Calu3 (cell line): Measurements from ENCODE around the gene ATG101. TPM values are rescaled to one million over a fixed set of nuclear protein-coding genes. Genes with fewer than 3 reads are reported as not detected.

Experiments
- BruUV-seq: library from RNA; stranded (reverse); fragments of 400-500 nt; replicated peaks from 2 replicates; lab custom pipeline; 2021; lab: Mats Ljungman, UMichigan
- CTCF ChIA-PET: fragments of 300-600 bp; sonication (Branson Sonifier 250); formaldehyde crosslinking; loops from one replicate; lab custom pipeline; 2022; ENCODE audit warnings: antibody characterized with exemption; lab: Charles Lee
- DNase-seq: peaks from one replicate; pipeline ENCODE4 v3.0.0; 2022
- H3K27ac Mint-ChIP-seq: one replicate; pipeline ENCODE4 v1.8.0; 2022; ENCODE audit warnings: mixed read lengths; ENCODE audit not compliant: unreplicated experiment
- H3K27me3 Mint-ChIP-seq: one replicate; pipeline ENCODE4 v1.8.0; 2022; ENCODE audit warnings: mixed read lengths; ENCODE audit not compliant: unreplicated experiment
- H3K36me3 Mint-ChIP-seq: one replicate; pipeline ENCODE4 v1.8.0; 2022; ENCODE audit warnings: mild to moderate bottlenecking, moderate library complexity, mixed read lengths; ENCODE audit not compliant: insufficient read depth, unreplicated experiment
- H3K4me1 Mint-ChIP-seq: one replicate; pipeline ENCODE4 v1.8.0; 2022; ENCODE audit warnings: mild to moderate bottlenecking, low read depth, mixed read lengths; ENCODE audit not compliant: unreplicated experiment
- H3K4me3 Mint-ChIP-seq: one replicate; pipeline ENCODE4 v1.8.0; 2022; ENCODE audit warnings: mild to moderate bottlenecking, low read depth, moderate library complexity, mixed read lengths; ENCODE audit not compliant: unreplicated experiment
- H3K9me3 Mint-ChIP-seq: one replicate; pipeline ENCODE4 v1.8.0; 2022; ENCODE audit warnings: low read depth, mixed read lengths; ENCODE audit not compliant: unreplicated experiment
- CTCF ChIP-seq: fragments of 200-600 bp; IDR thresholded peaks from one replicate; pipeline ENCODE4 v1.8.0; 2022; ENCODE audit warnings: antibody characterized with exemption; ENCODE audit not compliant: unreplicated experiment
- intact Hi-C: fragments of 100-400 bp; cut with micrococcal nuclease; formaldehyde crosslinking; loops from one replicate; pipeline ENCODE4 v1.10.0; 2022; ENCODE audit not compliant: unreplicated experiment
- total RNA-seq: library from RNA; stranded (reverse); gene quantifications from 2 replicates; pipeline ENCODE4 v1.2.3, GENCODE V29; 2022

ATG101 gene
- total RNA-seq, 1 experiment from 2014 or later, result 32.8 TPM

DNA sequence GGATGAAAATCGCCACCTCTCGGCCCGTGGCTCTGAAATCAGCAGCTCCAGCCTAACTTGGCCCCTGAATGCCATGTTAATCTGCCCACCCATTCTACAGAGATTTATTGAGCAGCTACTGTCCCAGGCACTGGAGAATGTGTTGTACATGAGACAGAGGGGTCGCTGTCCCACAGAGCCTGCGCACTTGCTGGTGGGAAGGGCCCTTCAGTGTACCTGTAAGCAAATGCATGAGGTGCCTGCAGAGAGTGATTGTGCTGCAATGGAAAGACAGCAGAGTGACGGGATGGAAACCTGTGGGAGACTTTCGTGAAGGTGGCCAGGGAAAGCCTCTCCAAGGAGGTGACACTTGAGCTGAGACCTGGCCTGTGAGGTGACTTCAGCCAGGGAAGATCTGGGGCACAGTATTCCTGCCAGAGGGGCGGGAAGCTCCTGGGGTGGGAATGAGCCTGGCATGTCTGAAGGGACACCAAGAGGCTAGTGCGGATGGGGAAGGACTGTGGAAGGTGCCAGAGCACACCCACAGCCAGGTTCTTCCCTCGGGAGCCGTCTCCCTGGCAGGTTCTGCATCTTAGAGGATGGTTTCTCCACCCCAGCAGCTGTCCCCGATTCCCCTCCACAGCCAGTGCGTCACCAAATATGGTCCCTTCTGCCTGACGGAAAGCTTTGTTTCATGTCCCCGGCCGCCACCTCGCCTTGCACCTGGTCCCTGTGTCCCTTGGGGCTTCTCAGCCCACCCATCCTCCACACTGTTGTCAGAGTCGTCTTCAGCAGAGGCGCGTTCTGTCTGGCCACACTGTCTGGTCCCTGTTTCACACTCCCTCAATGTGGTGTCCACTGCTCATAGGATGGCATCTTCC, 18.4 kb downstream of the ATG101 start:
- CTCF ChIA-PET, result interaction anchor here (0.8 kb wide), 1 partner anchor 63 kb away, joined by 3 read pairs; no protein-coding TSS in a partner anchor
- intact Hi-C loops, result no loop called here
- Mint-ChIP-seq H3K27ac (no peak overlapping the region), H3K4me3 (no peak overlapping the region), H3K4me1 (peaks cover 6% of the 10 kb centered on the region), H3K27me3 (peaks cover 66% of the 10 kb centered on the region), H3K36me3 (no peaks in the 10 kb centered on the region), H3K9me3 (no peaks in the 10 kb centered on the region)
- no TSS peak for BruUV-seq
- no peak for TF ChIP-seq CTCF
- no peak for DNase-seq

DNA sequence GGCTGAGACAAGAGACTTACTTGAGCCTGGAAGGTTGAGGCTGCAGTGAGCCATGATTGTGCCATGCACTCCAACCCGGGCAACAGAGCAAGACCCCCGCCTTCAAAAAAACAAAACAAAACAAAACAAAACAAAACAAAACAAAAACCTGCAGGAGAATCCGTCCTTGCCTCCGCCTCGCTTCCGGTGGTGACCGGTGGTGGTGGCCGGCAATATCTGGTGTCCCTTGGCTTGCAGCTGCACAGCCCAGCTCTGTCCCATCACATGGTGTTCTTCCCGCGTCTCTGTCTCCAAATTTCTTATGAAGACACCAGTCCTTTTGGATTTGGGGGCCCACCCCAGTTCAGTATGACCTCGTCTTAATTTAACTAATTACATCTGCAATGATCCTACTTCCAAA, 19.7 kb downstream of the ATG101 start:
- Mint-ChIP-seq H3K27me3 (peaks cover 73% of the 10 kb centered on the region), H3K4me3 (no peak overlapping the region), H3K27ac (no peak overlapping the region), H3K36me3 (no peaks in the 10 kb centered on the region), H3K4me1 (no peaks in the 10 kb centered on the region), H3K9me3 (no peaks in the 10 kb centered on the region)
- no peak for DNase-seq
- TF ChIP-seq CTCF, result no peak
- intact Hi-C loops, result no loop called here
- CTCF ChIA-PET, result no interaction called here
- no TSS peak for BruUV-seq

GRCh38 chr12:52090291-52090690, 20.5 kb downstream of the ATG101 start:
- Mint-ChIP-seq H3K36me3 (no peaks in the 10 kb centered on the region), H3K27me3 (peaks cover 81% of the 10 kb centered on the region), H3K4me1 (no peaks in the 10 kb centered on the region), H3K9me3 (no peaks in the 10 kb centered on the region), H3K4me3 (no peak overlapping the region), H3K27ac (no peak overlapping the region)
- no peak for DNase-seq
- CTCF ChIA-PET, result interaction anchor here (0.6 kb wide), 1 partner anchor 25 kb away, joined by 4 read pairs; no protein-coding TSS in a partner anchor
- no TSS peak for BruUV-seq
- intact Hi-C loops, result no loop called here
- TF ChIP-seq CTCF, result no peak

GRCh38 chr12:52091061-52091460, 21.3 kb downstream of the ATG101 start:
- CTCF ChIA-PET, result no interaction called here
- no peak for TF ChIP-seq CTCF
- H3K4me1 Mint-ChIP-seq, result no peaks in the 10 kb centered on the region
- BruUV-seq, result no TSS peak
- no peaks in the 10 kb centered on the region for H3K9me3 Mint-ChIP-seq
- no peak for DNase-seq
- no peak overlapping the region for H3K4me3 Mint-ChIP-seq
- no peak overlapping the region for H3K27ac Mint-ChIP-seq
- peaks cover 82% of the 10 kb centered on the region for H3K27me3 Mint-ChIP-seq
- intact Hi-C loops, result no loop called here
- no peaks in the 10 kb centered on the region for H3K36me3 Mint-ChIP-seq
